IPS DF 4.7 (cell line): ENCODE data around the gene C2CD3.
"Not testable (repeated sequence)": the region's sequence is repeated elsewhere in the genome, so short reads cannot be mapped to it uniquely, and the experiment has no call there.

Source experiments
- DNase-seq: peaks from one replicate; pipeline ENCODE4 v3.0.0-alpha.2; 2013; ENCODE audit warnings: low spot score; ENCODE audit errors: extremely low read depth

The C2CD3 gene

DNA sequence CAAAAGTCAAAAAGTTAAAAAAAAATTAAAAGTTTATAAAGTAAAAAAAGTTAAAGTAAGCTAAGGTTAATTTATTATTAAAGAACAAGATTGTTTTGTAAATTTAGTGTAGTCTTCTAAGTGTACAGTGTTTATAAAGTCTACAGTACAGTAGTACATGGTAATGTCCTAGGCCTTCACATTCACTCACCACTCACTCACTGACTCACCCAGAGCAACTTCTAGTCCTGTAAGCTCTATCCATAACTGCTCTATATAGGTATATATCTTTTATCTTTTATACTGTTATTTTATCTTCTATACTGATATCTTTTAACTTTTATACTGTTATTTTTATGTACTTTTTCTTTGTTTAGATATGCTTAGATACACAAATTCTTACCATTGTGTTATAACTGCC, 11.2 kb downstream of the C2CD3 start:
- no peak for DNase-seq

DNA sequence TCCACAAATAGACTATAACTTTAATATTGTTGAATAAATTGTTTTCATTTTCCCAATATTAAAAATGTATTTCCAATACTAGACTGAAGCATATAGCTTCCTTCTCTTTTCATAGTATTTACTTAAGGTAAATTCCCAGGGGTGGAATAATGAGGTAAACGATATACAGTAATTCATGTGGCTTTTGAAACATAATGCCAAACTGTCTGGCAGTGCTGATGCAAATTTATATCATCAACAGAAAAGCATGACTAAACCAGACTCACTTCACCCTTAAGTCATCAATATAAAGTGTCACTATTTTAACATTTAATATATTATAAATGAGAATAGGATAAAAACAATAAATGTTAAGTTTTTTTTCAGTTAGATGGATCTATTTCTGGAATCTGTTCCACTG, 13.6 kb downstream of the C2CD3 start:
- no peak for DNase-seq

DNA sequence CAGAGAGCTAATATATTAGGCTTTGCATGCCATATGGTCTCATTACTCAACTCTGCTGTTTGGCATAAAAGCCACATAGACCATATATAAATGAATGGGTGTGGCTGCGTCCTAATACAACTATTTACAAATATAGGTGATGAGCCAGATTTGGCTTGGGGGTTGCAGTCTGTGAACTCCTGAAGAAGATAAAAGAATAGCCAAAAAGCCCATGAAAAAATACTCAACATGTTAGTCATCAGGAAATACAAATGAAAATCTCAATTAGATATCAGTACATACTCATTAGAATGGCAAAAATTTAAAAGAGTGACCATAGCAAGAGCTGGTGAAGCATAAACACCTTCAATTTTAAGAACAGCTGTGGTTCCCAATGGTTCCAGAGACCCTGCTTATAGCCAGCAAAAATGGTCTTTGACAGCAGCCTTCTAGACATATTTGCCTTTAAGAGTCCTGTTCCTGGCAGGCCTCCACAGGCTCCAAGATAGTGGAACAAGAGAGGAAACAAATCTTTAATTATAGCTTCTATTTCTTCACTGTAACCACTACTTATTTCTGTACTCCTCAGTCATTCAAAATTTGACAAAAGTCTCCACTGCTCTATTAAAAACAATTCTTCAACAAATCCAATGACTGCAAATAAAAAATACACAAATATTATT, 16.1 kb downstream of the C2CD3 start:
- no peak for DNase-seq

DNA sequence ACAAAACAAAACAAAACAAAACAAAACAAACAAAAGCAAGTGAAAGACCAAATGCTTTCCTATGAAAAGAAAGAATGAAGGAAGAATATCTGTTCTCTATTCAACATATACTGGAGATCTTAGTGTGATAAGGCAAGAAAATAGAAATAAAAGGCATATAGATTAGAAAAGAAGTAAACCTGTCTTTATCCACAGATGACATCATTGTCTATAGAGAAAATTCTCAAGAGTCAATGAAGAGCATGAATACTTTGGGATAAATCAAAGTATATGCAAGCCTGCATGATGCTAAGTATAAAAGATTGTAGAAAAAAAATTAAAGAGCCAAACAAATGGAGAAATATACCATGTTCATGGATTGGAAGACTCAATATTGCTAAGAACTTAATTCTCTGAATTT, 17.6 kb downstream of the C2CD3 start:
- DNase-seq, result no peak

DNA sequence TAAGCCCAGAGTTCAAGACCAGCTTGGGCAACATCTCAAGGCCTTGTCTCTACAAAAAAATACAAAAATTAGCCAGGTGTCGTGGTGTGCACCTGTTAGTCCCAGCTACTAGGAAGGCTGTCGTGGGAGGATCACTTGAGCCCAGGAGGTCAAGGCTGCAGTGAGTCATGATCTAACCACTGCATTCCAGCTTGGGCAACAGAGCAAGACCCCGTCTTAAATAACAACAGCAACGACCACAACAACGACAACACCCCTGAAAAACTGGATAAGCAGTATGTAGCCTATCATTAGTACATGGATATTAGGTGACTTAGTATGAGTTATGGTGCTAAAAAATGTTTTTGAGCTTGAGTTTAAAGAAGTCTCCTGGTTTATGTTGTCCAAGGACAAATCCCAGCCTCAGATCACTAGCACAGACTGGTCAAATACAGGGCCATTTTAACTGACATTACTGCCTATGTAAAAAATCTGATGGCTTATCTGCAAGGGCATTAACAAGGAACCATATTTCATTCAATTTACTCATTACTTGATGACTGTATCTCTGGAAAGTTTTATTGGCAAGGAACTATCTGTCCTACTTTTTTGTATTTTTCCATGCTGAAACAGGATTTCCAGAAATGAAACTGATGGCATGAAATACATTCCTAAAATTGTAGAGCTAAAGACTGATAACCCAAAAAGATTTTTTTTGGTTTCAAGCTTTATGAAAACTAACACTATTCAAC, 23.4 kb downstream of the C2CD3 start:
- no peak for DNase-seq

DNA sequence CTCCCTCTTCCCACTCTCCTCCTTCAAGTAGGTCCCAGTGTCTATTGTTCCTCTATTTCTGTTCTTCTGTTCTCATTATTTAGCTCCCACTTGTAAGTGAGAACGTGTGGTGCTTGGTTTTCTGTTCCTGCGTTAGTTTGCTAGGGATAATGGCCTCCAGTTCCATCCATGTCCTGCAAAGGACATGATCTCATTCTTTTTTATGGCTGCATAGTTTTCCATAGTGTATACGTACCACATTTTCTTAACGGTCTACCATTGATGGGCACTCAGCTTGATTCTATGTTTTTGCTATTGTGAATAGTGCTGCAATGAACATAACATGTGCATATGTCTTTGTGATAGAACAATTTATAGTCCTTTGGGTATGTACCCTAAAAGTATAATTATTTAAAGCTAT, 26.2 kb downstream of the C2CD3 start:
- DNase-seq, result no peak

DNA sequence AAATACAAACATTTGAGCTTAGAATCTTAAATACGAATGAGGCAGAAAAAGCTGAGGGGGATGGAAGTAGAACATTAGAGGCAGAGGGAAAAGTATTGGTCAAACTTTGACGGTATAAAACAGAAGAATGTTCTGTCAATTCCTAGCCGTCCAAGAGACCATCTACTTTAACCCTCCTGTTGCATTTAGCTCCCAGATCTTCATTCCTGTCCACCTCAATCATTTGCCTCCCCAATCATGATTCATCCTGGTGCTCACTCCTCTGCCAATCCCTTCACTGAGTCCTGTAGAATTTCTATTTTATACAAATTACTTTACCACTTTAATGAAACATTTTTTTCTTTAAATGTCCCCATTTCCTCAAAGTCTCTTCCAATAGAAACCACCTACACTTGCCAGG, 28.2 kb downstream of the C2CD3 start:
- DNase-seq, result no peak

DNA sequence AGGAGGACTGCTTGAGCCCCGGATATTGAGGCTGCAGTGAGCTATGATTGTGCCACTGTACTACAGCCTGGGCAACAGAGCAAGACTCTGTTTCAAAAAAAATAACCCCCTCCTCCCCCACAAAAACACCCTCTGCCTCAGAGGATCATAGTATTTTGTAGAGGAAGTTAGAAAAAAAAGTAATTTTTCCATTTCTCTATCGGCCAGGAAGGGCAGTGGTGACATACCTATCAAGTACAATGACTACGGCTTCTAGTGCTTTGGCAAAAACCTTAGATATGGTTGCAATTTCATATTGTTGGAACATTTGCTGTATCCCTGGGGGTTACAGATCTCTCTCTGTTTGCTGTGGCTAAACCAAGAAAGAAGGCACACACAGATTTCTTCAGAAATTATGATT, 28.9 kb downstream of the C2CD3 start:
- DNase-seq, result no peak

DNA sequence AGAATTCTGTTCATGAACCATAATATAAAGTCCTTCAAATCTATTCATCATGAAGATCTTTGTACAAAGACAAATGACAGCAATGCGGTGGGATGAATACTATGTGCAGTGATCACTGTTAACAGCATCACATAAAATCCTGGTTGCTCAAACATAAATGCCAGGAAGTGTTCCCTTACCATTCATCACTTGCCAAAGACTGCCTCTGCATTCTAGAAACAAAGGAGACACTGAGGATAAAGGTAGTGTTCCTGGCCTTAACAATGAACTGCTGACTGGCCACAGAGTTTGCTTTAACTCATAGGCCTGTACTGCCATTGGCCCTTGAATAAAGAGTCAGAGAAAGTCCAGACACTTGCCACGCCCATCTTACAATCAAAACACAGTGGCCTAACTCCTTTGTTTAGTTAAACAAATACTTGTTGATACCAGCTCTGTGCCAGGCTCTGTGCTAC, 29.5 kb downstream of the C2CD3 start:
- DNase-seq, result no peak

DNA sequence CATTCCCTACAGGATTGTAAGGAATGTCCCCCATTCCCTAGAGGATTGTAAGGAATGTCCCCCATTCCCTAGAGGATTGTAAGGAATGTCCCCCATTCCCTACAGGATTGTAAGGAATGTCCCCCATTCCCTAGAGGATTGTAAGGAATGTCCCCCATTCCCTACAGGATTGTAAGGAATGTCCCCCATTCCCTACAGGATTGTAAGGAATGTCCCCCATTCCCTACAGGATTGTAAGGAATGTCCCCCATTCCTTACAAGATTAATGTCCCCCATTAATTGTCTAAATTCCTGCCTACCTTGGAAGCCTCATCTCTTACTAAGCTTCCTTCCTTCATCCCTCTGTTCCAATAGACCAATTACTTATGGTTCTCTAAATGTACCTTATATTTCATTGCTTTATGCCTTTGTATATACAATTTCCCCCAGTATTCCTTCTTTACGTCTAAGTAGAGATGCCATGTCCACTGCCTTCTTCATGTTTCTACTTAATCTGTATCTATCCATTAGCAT, 30.8 kb downstream of the C2CD3 start:
- DNase-seq, result not testable (repeated sequence)

DNA sequence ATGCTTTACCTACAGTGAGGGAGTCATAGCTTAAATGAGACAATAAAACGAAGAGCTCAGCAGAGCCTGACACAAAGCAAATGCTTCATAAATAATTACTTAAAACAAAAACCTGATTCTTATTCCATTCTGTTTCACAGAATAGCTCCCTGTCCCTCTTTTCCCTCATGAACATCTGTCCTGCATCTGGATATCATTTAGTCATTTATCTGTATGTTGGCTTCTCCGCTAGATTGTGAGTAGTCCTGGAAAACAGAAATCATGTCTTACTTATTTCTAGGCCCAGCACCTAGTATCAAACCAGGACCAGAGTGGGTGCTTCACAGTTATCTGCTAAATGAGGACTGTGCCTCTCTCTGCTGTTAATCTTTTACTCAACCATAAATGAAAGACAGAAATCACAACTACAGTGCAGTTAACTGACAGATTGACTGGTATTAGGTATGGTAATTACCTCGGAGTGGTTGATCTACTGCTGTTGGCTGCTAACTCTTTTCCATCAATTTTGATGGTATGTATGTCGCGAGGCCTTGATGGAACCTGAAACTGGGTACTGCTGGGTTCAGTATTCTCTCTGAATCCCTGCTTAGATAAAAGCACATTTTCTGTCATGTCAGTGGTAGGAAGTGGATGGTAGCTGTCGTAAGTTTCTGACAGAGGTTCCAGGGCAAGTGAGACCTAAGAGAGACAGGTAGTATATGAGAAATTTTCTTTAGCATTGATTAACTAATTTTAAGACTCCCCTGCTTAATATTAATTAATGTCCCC, 31.5 kb downstream of the C2CD3 start:
- DNase-seq, result no peak

DNA sequence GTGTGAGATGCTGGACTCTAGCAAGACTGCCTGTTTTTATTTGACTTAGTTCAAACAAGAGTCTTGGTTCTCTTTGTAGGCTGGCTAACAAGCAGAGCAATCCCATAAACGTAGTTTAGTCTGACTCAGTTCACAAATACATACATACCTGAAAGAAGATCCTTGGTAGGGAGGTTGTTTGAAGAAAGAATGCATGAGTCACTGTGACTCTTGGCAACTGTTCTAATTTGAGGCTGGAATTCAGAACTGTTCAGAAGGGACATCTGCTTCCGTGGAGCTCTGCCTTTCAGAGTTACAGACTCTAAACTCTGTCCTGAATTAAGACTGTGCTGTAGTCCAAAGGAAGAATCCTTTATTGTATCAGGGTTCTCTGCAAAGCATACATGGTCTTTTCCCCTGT, 32.2 kb downstream of the C2CD3 start:
- DNase-seq, result no peak

DNA sequence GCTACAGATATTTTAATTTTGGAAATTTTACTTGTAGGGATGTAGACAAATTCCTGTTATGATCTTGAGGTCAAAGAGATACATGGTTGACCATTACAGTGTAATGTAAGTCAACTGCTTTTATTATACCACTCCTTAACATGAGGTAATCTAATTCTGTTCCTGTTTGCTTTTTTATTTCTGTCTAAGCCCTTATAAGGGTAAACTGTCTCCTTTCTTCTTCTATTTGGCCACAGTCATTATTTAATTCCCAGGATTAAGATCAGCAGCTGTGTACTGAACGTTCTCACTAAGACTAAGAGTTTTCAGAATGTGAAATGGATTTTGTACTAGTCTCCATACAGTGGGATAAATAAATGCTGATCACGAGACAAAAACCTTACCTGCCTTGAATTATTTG, 32.8 kb downstream of the C2CD3 start:
- DNase-seq, result no peak

DNA sequence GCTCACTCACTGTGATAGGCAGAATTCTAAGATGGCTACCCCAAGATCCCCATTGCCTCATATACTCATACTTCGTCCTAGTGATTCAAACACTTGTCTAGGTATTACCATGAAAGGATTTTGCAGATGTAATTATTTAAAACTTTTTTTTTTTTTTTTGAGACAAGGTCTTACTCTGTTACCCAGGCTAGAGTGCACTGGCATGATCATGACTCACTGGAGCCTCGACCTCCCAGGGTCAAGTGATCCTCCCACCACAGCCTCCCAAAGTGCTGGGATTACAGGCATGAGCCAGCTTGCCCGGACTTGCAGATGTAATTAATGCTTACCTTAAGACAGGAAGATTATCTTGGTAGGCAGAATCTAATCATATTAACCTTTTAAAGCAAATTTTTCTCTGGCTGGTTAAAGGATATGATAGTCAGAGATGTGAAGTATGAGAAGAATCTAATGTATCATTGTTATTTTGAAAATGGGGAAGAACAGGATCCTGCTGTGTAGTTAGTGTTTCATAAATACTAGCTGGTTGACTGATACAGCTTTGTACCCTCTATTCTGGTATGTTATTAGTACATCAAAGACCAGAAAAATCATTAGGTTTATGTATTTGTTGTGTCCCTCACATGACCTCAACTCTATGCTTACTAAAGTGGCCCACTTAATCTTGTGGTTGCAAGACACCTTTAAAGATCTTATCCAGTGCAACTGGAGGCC, 35.5 kb downstream of the C2CD3 start:
- no peak for DNase-seq

DNA sequence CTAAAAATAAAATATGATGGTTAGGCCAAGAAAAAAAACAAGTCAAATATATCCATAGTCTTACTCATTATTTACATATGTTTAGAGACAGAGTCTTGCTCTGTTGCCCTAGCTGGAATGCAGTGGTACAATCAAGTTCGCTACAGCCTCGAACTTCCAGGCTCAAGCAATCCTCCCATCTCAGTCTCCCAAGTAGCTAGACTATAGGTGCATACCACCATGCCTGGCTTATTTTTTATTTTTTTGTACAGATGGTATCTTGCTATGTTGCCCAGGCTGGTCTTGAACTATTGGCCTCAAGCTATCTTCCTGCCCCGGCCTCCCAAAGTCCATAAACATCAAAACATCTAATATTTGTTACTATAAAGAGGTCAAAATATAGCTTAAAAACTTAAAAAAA, 36.1 kb downstream of the C2CD3 start:
- no peak for DNase-seq

DNA sequence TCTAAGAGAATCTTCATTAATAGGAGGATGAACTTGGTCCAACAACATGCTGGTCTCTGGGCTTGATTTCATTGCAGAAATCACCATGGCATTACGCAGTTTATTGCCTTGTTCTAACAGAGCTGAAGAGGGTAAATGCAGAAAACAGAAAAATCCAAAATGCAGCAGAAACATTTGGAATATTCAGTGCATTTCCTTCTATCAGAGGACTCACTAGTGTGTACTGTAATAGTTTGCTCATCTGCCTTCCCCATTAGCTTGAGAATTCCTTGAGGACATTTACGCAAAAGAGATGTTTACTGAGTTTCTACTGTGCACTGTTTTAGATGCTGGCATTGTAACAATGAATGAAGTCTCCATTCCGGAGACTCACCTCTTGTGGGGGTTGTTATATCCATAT, 37.4 kb downstream of the C2CD3 start:
- no peak for DNase-seq

DNA sequence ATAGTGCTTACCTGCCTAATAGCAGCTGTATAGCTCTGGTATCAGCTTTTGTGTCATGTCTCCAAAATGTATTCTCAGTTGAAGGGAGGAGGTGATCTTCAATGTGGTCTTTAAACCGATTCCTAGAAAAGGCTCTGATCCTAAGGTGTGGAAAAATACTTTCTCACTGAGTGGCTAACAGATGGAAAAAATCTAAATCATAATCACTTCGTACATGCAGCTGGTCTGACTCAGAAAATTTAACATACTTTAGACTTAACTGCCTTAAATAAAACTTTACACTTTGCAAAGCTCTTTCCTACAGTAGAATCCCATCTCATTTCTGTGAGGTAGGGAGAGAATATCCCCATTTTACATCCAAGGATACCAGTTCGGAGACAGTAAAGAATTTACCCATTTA, 38.0 kb downstream of the C2CD3 start:
- DNase-seq, result no peak

DNA sequence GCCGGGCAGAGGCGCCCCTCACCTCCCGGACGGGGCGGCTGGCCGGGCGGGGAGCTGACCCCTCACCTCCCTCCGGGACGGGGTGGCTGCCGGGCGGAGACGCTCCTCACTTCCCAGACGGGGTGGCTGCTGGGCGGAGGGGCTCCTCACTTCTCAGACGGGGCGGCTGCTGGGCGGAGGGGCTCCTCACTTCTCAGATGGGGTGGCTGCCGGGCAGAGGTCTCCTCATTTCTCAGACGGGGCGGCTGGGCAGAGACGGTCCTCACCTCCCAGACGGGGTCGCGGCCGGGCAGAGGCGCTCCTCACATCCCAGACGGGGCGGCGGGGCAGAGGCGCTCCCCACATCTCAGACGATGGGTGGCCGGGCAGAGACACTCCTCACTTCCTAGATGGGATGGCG, 41.7 kb downstream of the C2CD3 start:
- not testable (repeated sequence) for DNase-seq

DNA sequence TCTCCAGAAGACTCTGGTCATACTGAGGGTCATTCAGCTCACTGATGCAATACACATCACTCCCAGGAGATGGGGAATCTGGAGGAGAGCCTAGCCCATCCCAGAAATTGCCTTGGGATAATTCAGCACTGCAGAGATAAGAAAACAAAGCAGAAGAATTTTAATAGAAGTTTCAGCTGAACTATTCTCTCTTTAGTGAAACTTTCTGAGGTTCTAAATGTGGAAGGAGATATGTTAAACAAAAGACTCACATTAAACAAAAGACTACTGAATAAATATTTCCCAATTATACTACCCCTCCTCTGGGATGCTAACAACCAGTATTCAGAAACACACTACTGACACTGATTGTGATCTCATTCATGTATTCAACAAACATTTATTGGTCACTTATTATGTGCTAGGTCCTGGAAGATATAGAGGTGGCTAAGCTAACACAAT, 47.8 kb downstream of the C2CD3 start:
- DNase-seq, result no peak

DNA sequence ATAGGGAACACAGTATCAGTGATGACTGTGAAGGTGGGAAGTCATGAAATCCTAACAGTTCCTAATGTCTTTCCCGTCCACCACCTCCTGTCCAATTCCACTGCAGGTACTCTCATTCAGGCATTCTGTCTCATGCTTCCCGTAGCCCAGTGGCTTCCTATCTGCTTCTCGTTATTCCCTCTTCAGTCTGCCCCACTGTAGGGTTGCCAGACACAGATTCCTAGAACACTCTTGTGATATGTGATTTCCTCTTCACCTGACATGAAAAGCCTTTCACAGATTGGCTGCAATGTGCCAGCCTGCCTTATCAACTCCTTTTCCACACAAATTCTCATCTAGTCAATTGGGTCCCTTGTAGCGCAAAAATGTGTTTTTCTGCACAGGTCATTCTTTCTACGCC, 49.0 kb downstream of the C2CD3 start:
- no peak for DNase-seq

DNA sequence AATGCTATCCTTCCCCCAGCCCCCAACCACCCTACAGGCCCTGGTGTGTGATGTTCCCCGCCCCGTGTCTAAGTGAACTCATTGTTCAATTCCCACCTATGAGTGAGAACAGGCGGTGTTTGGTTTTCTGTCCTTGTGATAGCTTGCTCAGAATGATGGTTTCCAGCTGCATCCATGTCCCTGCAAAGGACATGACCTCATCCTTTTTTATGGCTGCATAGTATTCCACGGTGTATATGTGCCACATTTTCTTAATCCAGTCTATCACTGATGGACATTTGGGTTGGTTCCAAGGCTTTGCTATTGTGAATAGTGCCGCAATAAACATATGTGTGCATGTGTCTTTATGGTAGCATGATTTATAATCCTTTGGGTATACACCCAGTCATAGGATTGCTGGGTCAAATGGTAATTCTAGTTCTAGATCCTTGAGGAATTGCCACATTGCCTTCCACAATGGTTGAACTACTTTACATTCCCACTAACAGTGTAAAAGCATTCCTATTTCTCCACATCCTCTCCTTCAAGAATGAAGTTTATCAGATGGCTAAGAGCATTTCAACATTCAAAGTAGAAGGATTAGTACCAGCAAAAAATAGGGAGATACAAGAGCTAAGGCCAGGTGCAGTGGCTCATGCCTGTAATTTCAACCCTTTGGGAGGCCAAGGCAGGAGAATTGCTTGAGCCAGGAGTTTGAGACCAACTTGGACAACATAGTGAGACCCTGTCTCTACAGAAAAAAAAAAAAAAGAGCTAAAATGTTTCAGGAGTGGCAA, 50.4 kb downstream of the C2CD3 start:
- not testable (repeated sequence) for DNase-seq
